ENCODE measurements around the gene KLF11.

The KLF11 gene

DNA sequence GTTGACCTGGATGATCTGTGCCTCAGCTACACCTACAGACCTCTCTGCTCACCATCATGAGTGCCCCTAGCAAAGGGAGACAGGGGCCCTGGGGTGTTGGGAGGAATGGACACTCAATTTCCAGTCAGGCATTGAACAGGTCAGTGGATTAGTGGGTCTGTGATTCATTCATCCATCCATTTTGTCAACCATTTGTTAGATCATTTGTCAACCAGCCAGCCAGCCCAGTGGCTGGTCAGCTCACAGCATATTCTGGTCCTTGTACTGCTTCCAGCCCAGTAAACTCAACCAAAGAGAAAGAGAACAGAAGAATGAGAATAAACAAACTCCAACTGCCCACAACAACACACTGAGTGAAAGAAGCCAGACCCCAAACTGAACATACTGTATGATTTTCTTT is 4.6 kb upstream of the KLF11 start:
- no peak for DNase-seq
- no peaks in the 10 kb centered on the region for H3K36me3 ChIP-seq
- H3K4me1 ChIP-seq = peaks cover 12 to 56% (median 39%) of the 10 kb centered on the region in 4 donors
- no peaks in the 10 kb centered on the region for H3K9me3 ChIP-seq
- H3K27me3 ChIP-seq = no peaks in the 10 kb centered on the region
- no peak for TF ChIP-seq CTCF (IDR thresholded peaks at IDR 0.05)
- H3K4me3 ChIP-seq = no peak overlapping the region
- intact Hi-C loops (cut with DNase I; ENCODE audit: low total_unique reads) = no loop called here
- peak overlapping the region in 1 of 2 donors; percentile 77 for H3K27ac ChIP-seq

- no peak for TF ChIP-seq CTCF (IDR thresholded peaks at IDR 0.05)
- intact Hi-C loops (cut with DNase I; ENCODE audit: low total_unique reads) = loop anchor here (5.0 kb wide), 1 partner anchor 33 kb away; no protein-coding TSS in a partner anchor
Measured at GRCh38 chr2:10039658-10040410, 3.5 kb upstream of the KLF11 start.

DNA sequence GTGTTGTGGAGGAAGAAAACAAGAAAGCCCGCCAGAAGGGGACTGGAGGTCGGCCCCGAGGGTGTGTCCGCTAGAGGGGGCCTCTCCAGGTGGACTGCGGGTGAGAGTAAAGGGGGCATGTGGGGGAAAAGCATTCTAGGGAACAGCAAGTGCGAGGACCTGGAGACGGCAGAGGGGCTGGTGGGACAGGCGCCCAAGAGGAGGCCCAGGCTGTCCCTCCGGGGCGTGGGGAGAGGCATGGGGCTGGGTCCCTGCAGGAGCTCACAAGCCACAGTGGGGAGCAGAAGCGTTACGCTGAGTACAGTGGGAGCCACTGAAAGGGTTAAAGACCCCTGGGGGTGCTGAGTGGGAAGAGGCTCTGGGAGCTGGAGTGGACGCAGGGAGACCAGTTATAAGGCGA is 1.6 kb upstream of the KLF11 start:
- peak overlapping the region in 1 of 2 donors; percentile 81 for H3K4me3 ChIP-seq
- no peaks in the 10 kb centered on the region for H3K9me3 ChIP-seq
- TF ChIP-seq CTCF (IDR thresholded peaks at IDR 0.05) = no peak
- H3K36me3 ChIP-seq = peaks cover 0 to 6% (median 6%) of the 10 kb centered on the region in 3 donors
- H3K27ac ChIP-seq = peak overlapping the region; percentile 86 to 88
- no peaks in the 10 kb centered on the region for H3K27me3 ChIP-seq
- no peak for DNase-seq
- intact Hi-C loops (cut with DNase I; ENCODE audit: low total_unique reads) = loop anchor here (5.0 kb wide), 1 partner anchor 34 kb away; no protein-coding TSS in a partner anchor
- H3K4me1 ChIP-seq = peaks cover 2 to 64% (median 46%) of the 10 kb centered on the region in 4 donors

More at GRCh38 chr2:10039658-10040410, 3.5 kb upstream of the KLF11 start:
- no peaks in the 10 kb centered on the region for H3K27me3 ChIP-seq
- H3K9me3 ChIP-seq = no peaks in the 10 kb centered on the region
- no peak overlapping the region for H3K4me3 ChIP-seq
- H3K27ac ChIP-seq = no peak overlapping the region
- no peaks in the 10 kb centered on the region for H3K36me3 ChIP-seq
- H3K4me1 ChIP-seq = peaks cover 12 to 61% (median 43%) of the 10 kb centered on the region in 4 donors
- DNase-seq = peak in 1 of 2 donors; percentile 60

GRCh38 chr2:10042301-10043161 is 819 bp upstream of the KLF11 start:
- peak; percentile 18 to 30 for TF ChIP-seq CTCF (IDR thresholded peaks at IDR 0.05)

GRCh38 chr2:10043906-10044601 is 704 bp downstream of the KLF11 start:
- no peaks in the 10 kb centered on the region for H3K27me3 ChIP-seq
- peaks cover 0 to 71% (median 47%) of the 10 kb centered on the region in 4 donors for H3K4me1 ChIP-seq
- intact Hi-C loops (cut with DNase I; ENCODE audit: low total_unique reads) = loop anchor here (5.0 kb wide), 1 partner anchor 37 kb away; no protein-coding TSS in a partner anchor
- peak overlapping the region; percentile 91 to 94 for H3K27ac ChIP-seq
- no peaks in the 10 kb centered on the region for H3K9me3 ChIP-seq
- DNase-seq = peak; percentile 97 to 99
- peak in 1 of 2 experiments; percentile 18 for TF ChIP-seq CTCF (IDR thresholded peaks at IDR 0.05)
- H3K4me3 ChIP-seq = peak overlapping the region; percentile 70 to 81
- H3K36me3 ChIP-seq = peaks cover 10 to 28% (median 24%) of the 10 kb centered on the region in 3 donors

More at GRCh38 chr2:10042301-10043161, 819 bp upstream of the KLF11 start:
- Histone ChIP-seq H3K4me1 (peaks cover 0 to 64% (median 43%) of the 10 kb centered on the region in 4 donors), H3K36me3 (peaks cover under 1 to 14% (median 13%) of the 10 kb centered on the region in 3 donors), H3K4me3 (peak overlapping the region; percentile 70 to 81), H3K9me3 (no peaks in the 10 kb centered on the region), H3K27ac (peak overlapping the region; percentile 86 to 88), H3K27me3 (no peaks in the 10 kb centered on the region)
- intact Hi-C loops (cut with DNase I; ENCODE audit: low total_unique reads) = loop anchor here (5.0 kb wide), 1 partner anchor 35 kb away; no protein-coding TSS in a partner anchor
- DNase-seq = peak; percentile 86 to 94
